Panc1 (cell line): ENCODE results near the gene TBX1. TPM values are rescaled to one million over a fixed set of nuclear protein-coding genes. Genes with fewer than 3 reads are reported as not detected.

Experiments used
- total RNA-seq: library from RNA; stranded (reverse); gene quantifications from one replicate; pipeline ENCODE4 v1.2.1, GENCODE V29; 2021; ENCODE audit not compliant: unreplicated experiment

Gene TBX1
- total RNA-seq, 1 experiment from 2014 or later = 91.7 TPM

Other genes starting within 250 kb of the TBX1 start
- gene CLDN5, start 236.4 kb upstream of the TBX1 start, total RNA-seq = 0.18 TPM
- gene SEPTIN5, start 46.3 kb upstream of the TBX1 start, total RNA-seq = 17.2 TPM
- gene GP1BB, start 37.2 kb upstream of the TBX1 start, total RNA-seq = 3.6 TPM
- gene GNB1L, start 94.1 kb downstream of the TBX1 start, total RNA-seq = 12.2 TPM
- gene RTL10, start 94.1 kb downstream of the TBX1 start, total RNA-seq = 26.7 TPM
- gene COMT, start 181.0 kb downstream of the TBX1 start, total RNA-seq = 108 TPM
- gene TXNRD2, start 181.0 kb downstream of the TBX1 start, total RNA-seq = 29.5 TPM